ENCODE results near the gene GRIK4.
A peak's percentile ranks its signal among the peaks of the same experiment; 100 is the strongest.

Gene GRIK4

DNA sequence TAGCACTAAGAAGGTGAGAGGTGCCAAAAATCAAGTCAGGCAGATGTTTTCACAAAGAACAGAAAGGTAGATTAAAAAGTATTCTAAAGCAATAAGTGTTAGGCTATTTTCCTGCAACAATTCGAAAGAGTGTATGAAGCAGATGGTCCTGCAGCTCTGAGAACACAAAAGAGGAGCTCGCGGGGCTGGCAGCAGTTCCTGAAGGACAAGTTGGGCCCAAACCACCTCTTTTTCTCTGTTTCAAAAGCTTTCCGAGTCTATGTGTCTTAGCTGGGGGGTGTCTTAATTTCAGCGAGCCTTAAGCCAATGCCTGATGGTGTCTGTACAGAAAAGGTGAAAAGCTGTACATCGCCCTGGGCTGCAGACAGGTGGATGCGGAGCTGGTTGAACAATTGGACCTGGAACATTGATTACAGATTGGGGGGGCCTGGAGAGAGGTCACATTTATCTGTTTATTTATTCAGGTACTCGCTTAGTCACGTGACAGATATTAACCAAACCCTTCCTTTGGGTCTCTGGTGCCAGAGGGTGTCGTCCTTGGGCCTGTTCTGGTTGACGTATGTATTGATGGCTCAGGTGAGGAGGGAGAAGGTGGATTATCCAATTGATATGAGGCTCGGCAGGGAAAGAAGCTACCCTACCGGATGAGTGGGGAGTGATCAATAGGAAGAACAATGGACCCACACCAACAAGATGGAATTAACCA, 24.7 kb downstream of the GRIK4 start:
- no peak overlapping the region for H3K4me2 ChIP-seq

DNA sequence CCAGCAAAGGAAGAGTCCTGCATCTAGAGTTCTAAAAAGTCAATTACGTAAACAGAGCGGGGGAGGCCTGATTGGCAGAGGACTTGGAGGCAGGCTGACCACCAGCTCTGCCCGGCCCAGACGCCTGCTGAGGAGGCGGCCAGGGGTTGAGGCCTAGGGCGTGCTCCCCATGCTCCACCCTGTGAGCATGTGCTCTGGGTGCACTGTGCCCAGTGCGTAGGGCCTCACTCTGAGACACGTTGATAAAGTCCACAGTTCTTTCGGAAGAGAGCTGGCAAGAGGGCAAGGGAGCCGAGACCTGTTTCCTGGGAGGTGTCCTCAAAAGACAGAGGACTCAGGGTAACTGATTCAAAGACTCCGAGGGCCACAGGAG, 25.2 kb downstream of the GRIK4 start:
- H3K27me3 ChIP-seq = no peaks in the 10 kb centered on the region

More for the DNA sequence above, 24.7 kb downstream of the GRIK4 start:
- Histone ChIP-seq H3K27me3 (no peaks in the 10 kb centered on the region), H3K9ac (no peak overlapping the region), H3K9me3 (no peaks in the 10 kb centered on the region), H4K20me1 (no peaks in the 10 kb centered on the region), H3K36me3 (no peaks in the 10 kb centered on the region), H3K4me3 (no peak overlapping the region), H3K27ac (no peak overlapping the region), H3K4me1 (no peaks in the 10 kb centered on the region)
- TF ChIP-seq Cebpa-rat (IDR thresholded peaks at IDR 0.05) = no peak

DNA sequence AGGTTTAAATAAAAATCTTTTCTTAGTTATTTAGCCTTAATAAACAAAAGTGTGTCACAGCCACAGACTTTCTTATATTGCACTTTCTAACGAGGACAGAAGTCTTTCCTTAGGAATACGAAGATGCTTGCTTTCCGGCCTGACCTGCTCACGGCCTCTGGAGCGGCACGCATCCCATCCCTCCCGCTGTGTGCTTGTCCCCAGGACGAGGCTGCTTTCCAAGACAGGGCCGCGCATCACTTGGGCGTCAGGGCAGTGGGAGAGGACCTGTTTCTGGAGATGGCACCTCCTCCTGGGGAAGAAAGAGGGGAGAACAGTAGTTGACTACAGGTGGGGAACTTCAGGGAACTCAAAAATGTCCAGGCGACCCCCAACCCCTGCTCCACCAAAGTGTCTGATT, 26.4 kb downstream of the GRIK4 start:
- Histone ChIP-seq H3K27ac (no peak overlapping the region), H3K9me3 (peaks cover 3% of the 10 kb centered on the region; the same call in 1 of the 2 replicates), H3K4me3 (no peak overlapping the region), H4K20me1 (no peaks in the 10 kb centered on the region), H3K9ac (no peak overlapping the region), H3K4me2 (no peak overlapping the region), H3K36me3 (no peaks in the 10 kb centered on the region), H3K27me3 (no peaks in the 10 kb centered on the region), H3K4me1 (no peaks in the 10 kb centered on the region)
- no peak for TF ChIP-seq Cebpa-rat (IDR thresholded peaks at IDR 0.05)

More for the DNA sequence above, 25.2 kb downstream of the GRIK4 start:
- no peak for TF ChIP-seq Cebpa-rat (IDR thresholded peaks at IDR 0.05)
- no peak overlapping the region for H3K9ac ChIP-seq
- no peaks in the 10 kb centered on the region for H3K36me3 ChIP-seq
- H4K20me1 ChIP-seq = no peaks in the 10 kb centered on the region
- no peak overlapping the region for H3K4me3 ChIP-seq
- no peak overlapping the region for H3K27ac ChIP-seq
- peaks cover 3% of the 10 kb centered on the region; the same call in 1 of the 2 replicates for H3K9me3 ChIP-seq
- no peak overlapping the region for H3K4me2 ChIP-seq
- no peaks in the 10 kb centered on the region for H3K4me1 ChIP-seq

DNA sequence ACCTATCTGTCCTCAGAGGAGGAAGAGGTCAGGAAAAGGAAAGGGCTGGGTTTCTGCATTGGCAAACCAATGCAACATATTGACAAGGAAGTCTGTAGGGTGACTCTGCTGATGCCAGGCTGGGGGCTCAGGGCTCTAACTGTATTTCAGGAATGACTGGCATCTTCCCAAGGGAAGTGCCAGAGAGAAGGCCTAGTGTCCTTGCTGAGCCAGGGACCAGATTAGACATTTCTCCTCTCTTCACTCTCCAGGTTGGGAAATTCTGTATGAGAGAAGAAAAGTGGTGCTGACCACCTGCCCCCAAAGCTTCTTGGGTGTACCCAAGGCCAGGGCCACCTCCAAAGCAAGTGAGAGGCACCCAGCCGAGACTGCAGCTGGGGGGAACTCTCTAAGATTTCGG, 27.2 kb downstream of the GRIK4 start:
- Histone ChIP-seq H3K27ac (no peak overlapping the region), H3K4me2 (no peak overlapping the region)

DNA sequence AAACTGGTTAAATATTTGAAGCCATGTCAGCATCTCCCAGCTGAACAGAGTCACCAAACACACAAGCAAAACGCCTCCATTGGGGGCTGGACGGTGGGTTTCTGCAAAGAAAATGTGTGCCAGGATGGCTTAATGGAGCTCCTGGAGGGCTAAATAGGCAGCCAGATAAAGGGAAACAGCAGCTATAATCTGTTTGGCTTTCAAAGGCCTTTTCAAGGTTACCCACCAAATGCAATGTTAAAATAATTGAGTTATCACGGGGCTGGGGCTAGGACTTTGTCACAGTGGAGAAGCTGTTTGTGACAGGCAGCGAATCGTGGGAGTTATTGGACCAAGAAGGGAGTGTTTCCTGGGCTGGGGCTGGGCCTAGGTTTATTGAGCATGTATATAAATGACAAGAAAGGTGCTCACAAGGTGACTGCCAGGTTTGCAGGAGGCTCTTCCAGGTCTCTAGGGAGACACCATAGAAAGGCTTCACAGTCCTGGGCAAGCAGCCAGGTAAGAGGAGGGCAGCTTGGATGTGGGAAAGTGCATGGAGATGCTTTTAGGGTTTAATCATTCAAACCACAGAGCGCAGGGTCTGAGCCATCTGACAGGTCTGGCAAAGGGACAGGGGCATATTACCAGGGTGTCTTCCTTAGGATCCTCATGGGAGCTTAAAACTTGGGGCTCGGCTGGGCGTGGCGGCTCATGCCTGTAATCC, 28.3 kb downstream of the GRIK4 start:
- Histone ChIP-seq H3K4me3 (no peak overlapping the region), H4K20me1 (no peaks in the 10 kb centered on the region)

More for the DNA sequence above, 27.2 kb downstream of the GRIK4 start:
- no peaks in the 10 kb centered on the region for H4K20me1 ChIP-seq
- H3K9ac ChIP-seq = no peak overlapping the region
- H3K27me3 ChIP-seq = no peaks in the 10 kb centered on the region
- H3K9me3 ChIP-seq = peaks cover 3% of the 10 kb centered on the region; the same call in 1 of the 2 replicates
- no peak overlapping the region for H3K4me3 ChIP-seq
- TF ChIP-seq Cebpa-rat (IDR thresholded peaks at IDR 0.05) = no peak
- H3K4me1 ChIP-seq = no peaks in the 10 kb centered on the region
- no peaks in the 10 kb centered on the region for H3K36me3 ChIP-seq

DNA sequence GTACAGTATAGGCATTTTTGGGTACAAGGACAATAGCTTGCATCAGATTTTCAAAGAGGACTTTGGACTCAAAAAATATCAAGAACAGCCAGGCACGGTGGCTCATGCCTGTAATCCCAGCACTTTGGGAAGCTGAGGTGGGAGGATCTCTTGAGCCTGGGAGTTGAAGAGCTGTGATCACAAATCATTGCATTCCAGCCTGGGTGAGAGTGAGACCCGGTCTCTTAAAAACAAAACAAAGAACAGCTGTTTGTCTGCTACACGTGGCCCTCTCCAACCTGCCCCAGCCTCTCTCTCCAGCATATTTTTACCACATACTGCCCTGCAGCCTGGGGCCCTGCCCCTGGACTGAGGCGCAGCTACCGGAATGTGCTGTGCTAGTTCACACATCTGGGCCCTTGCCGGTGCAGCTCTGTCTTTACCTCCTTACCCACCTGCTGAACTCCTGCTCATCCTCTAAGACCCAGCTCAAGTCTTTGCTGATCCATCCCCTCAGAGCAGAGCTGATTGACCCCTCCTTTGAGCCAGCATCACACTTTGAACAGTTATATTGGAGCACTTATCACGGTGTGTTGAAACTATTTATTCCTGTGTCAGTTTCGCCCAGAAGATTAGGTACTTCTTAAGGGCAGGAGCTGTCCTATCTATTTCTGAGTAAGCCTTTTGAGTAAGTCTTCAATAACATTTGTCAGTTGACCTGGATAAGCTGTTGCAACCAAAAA, 29.4 kb downstream of the GRIK4 start:
- Histone ChIP-seq H3K4me3 (no peak overlapping the region), H3K36me3 (no peaks in the 10 kb centered on the region), H3K27me3 (no peaks in the 10 kb centered on the region), H3K9ac (no peak overlapping the region), H4K20me1 (no peaks in the 10 kb centered on the region), H3K4me1 (peaks cover 6% of the 10 kb centered on the region), H3K27ac (no peak overlapping the region), H3K4me2 (no peak overlapping the region), H3K9me3 (peaks cover 3% of the 10 kb centered on the region; the same call in 1 of the 2 replicates)
- no peak for TF ChIP-seq Cebpa-rat (IDR thresholded peaks at IDR 0.05)

More for the DNA sequence above, 28.3 kb downstream of the GRIK4 start:
- no peaks in the 10 kb centered on the region for H3K4me1 ChIP-seq
- peaks cover 3% of the 10 kb centered on the region; the same call in 1 of the 2 replicates for H3K9me3 ChIP-seq
- no peaks in the 10 kb centered on the region for H3K27me3 ChIP-seq
- TF ChIP-seq Cebpa-rat (IDR thresholded peaks at IDR 0.05) = no peak
- H3K36me3 ChIP-seq = no peaks in the 10 kb centered on the region
- no peak overlapping the region for H3K4me2 ChIP-seq
- no peak overlapping the region for H3K27ac ChIP-seq
- no peak overlapping the region for H3K9ac ChIP-seq

DNA sequence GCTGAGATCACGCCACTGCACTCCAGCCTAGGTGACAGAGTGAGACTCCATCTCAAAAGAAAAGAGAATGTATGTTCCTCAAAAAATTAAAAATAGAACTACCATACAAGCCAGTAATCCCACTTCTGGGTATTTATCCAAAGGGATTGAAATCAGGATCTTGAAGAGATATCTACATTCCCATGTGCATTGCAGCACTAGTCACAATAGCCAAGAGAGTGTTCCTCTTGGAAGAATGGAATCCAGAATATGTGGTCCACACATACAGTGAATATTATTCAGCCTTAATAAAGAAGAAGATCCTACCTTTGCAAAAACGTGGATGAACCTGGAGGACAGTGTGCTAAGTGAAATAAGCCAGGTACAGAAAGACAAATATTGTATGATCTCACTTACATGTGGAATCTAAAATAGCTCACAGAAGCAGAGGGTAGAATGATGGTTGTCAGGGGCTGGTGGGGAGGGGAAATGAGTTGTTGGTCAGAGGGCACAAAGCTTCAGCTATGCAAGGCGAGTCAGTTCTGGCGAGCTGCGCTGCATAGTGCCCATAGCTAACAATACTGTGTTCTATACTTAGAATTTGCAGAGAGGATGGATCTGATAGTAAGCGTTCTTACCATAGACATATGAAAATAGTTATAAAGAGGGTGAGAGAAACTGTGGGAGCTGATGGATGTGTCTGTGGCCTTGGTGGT, 32.1 kb downstream of the GRIK4 start:
- Histone ChIP-seq H3K27me3 (no peaks in the 10 kb centered on the region), H3K36me3 (no peaks in the 10 kb centered on the region), H3K4me2 (no peak overlapping the region), H4K20me1 (no peaks in the 10 kb centered on the region), H3K4me3 (no peak overlapping the region), H3K9me3 (peaks cover 3% of the 10 kb centered on the region; the same call in 1 of the 2 replicates), H3K27ac (no peak overlapping the region), H3K4me1 (peaks cover 14% of the 10 kb centered on the region), H3K9ac (no peak overlapping the region)
- TF ChIP-seq Cebpa-rat (IDR thresholded peaks at IDR 0.05) = no peak

DNA sequence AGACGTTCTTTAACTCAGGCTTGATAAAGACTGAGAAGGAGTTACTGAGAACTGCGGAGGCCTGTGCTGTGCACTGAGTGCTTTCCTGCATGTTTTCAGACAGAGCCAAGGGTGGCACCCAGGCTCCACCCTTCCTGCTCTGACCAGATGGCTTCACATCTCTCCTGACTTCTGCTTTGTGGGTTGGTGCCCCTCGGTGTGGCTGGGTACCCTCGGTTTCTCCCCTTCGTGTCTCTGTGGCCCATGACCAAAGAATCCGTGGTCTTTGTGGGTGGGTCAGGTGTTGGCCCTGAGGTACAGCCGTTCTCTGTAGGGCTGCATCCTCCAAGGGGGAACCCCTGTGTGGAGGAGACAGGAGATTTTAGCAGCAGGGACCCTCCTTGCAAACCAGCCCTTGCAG, 34.3 kb downstream of the GRIK4 start:
- no peak overlapping the region for H3K9ac ChIP-seq
- no peaks in the 10 kb centered on the region for H4K20me1 ChIP-seq
- no peaks in the 10 kb centered on the region for H3K27me3 ChIP-seq
- no peaks in the 10 kb centered on the region for H3K36me3 ChIP-seq
- peaks cover 3% of the 10 kb centered on the region; the same call in 1 of the 2 replicates for H3K9me3 ChIP-seq
- H3K27ac ChIP-seq = no peak overlapping the region
- no peak for TF ChIP-seq Cebpa-rat (IDR thresholded peaks at IDR 0.05)
- H3K4me1 ChIP-seq = peaks cover 23% of the 10 kb centered on the region
- peak overlapping the region; percentile 39 for H3K4me2 ChIP-seq
- H3K4me3 ChIP-seq = no peak overlapping the region
